ENCODE data around the gene SPN.
"Not testable (repeated sequence)": the region's sequence is repeated elsewhere in the genome, so short reads cannot be mapped to it uniquely, and the experiment has no call there.

The SPN gene

GRCh38 chr16:29700253-29700987 lies 37.4 kb downstream of the SPN start:
- no peak overlapping the region for H3K4me3 ChIP-seq (ENCODE audit: low read depth, low read length)
- DNase-seq (ENCODE audit: low read depth): peak; percentile 87
- peak; percentile 63 for TF ChIP-seq CTCF (IDR thresholded peaks at IDR 0.05; ENCODE audit: low read depth, low read length)
- no peak for TF ChIP-seq POLR2A (IDR thresholded peaks at IDR 0.05; ENCODE audit: extremely low read depth, insufficient read length)
- TF ChIP-seq, protein P1, sequence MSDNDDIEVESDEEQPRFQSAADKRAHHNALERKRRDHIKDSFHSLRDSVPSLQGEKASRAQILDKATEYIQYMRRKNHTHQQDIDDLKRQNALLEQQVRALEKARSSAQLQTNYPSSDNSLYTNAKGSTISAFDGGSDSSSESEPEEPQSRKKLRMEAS (IDR thresholded peaks at IDR 0.05; ENCODE audit: low read depth, low read length): no peak; the same call in 1 of the 2 replicates

- DNase-seq (ENCODE audit: low read depth): no peak
- no peak for TF ChIP-seq MYC (IDR thresholded peaks at IDR 0.05; ENCODE audit: low read depth, low read length)
- H3K4me3 ChIP-seq (ENCODE audit: low read depth, low read length): no peak overlapping the region
Measured at GRCh38 chr16:29701214-29701555, 38.1 kb downstream of the SPN start.

- DNase-seq (ENCODE audit: low read depth): no peak
- TF ChIP-seq POLR2A (IDR thresholded peaks at IDR 0.05; ENCODE audit: extremely low read depth, insufficient read length) (no peak), MYC (IDR thresholded peaks at IDR 0.05; ENCODE audit: low read depth, low read length) (no peak), CTCF (IDR thresholded peaks at IDR 0.05; ENCODE audit: low read depth, low read length) (no peak)
- TF ChIP-seq, protein P1 (IDR thresholded peaks at IDR 0.05; ENCODE audit: low read depth, low read length): no peak
Measured at GRCh38 chr16:29702269-29702668, 39.2 kb downstream of the SPN start.

DNA sequence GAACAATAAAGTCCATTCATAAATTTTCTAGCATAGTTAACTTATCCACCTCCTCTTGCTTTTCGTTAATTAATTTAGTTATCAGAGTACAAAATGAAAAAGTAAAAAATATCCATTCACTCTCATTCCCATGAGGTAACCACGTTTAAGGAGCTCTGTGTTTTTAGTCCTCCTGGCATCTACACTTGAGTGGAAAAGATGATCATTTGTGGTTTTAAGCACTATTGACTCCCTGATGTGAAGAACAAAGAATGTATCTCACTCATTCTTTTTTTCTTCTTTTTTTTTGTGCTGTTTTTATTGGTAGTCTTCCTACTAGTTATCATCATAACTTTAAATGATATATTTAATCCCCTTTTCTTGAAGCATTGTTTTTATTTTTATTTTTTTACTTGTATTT lies 42.0 kb downstream of the SPN start:
- DNase-seq (ENCODE audit: low read depth): no peak
- no peak for TF ChIP-seq MYC (IDR thresholded peaks at IDR 0.05; ENCODE audit: low read depth, low read length)
- no peak for TF ChIP-seq POLR2A (IDR thresholded peaks at IDR 0.05; ENCODE audit: extremely low read depth, insufficient read length)
- H3K4me3 ChIP-seq (ENCODE audit: low read depth, low read length): no peak overlapping the region

More at GRCh38 chr16:29702269-29702668, 39.2 kb downstream of the SPN start:
- H3K4me3 ChIP-seq (ENCODE audit: low read depth, low read length): no peak overlapping the region

DNA sequence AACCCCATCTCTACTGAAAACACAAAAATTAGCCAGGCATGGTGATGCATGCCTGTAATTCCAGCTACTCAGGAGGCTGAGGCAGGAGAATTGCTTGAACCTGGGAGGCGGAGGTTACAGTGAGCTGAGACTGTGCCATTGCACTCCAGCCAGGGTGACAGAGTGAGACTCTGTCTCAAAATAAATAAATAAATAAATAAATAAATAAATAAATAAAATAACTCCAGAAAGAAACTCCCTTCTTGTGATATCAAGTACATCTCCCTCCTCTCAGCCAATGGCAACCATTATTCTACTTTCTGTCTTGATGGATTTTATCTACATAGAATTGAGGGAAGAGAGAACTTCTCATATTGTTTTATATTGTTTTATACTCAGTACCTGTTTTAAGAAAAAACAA lies 44.1 kb downstream of the SPN start:
- H3K4me3 ChIP-seq (ENCODE audit: low read depth, low read length); DNase-seq (ENCODE audit: low read depth): not testable (repeated sequence)

GRCh38 chr16:29708917-29709600 lies 46.0 kb downstream of the SPN start:
- H3K4me3 ChIP-seq (ENCODE audit: low read depth, low read length): no peak overlapping the region
- no peak for DNase-seq (ENCODE audit: low read depth)

DNA sequence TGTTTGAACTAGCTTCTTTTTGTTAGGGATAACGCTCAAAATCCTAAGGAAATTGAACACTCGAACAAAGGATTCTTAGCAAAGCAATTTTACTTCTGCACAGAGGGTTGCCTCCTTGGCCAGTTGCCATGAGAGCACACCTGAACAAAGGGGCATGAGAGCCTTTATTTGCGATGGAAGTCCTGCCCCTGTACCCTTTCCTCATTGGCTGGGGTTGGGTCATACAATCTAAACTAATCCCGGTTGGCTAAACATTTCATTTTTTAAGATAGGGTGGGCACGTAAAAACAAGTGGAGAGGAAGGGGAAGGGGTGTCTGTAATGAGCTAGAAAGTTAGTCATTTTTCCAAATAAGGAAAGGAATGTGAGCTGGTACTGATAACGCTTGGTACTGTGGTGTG lies 46.6 kb downstream of the SPN start:
- not testable (repeated sequence) for H3K4me3 ChIP-seq (ENCODE audit: low read depth, low read length); DNase-seq (ENCODE audit: low read depth)

More at GRCh38 chr16:29708917-29709600, 46.0 kb downstream of the SPN start:
- TF ChIP-seq MYC (IDR thresholded peaks at IDR 0.05; ENCODE audit: low read depth, low read length): no peak
- no peak for TF ChIP-seq POLR2A (IDR thresholded peaks at IDR 0.05; ENCODE audit: extremely low read depth, insufficient read length)
- TF ChIP-seq, protein P1 (IDR thresholded peaks at IDR 0.05; ENCODE audit: low read depth, low read length): no peak
- TF ChIP-seq CTCF (IDR thresholded peaks at IDR 0.05; ENCODE audit: low read depth, low read length): no peak

All from NB4 (cell line).